ENCODE measurements around the gene RALGAPB.

RALGAPB gene

DNA sequence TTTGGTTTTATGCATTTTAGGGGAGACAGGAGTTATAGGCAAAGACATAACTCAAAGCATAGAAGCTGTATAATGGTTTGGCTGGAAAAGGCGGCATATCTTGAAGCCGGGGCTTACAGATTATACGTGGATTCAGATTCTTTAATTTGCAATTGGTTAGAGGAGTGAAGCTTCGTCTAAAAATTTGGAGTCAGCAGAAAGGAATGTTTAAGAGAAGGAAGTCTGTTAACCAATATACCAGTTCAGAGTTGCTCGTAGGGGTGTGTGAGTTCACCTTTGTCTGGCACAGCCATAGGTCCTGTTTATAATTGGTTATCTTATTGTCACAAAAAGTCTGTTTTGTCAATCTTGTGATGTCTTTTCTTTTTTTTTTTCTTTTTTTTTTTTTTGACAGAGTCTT lies 137.9 kb downstream of the RALGAPB start:
- no peak overlapping the region for H3K27ac ChIP-seq

GRCh38 chr20:38612751-38613515 lies 140.3 kb downstream of the RALGAPB start:
- H3K27ac ChIP-seq, result no peak overlapping the region
- TF ChIP-seq, protein P1, sequence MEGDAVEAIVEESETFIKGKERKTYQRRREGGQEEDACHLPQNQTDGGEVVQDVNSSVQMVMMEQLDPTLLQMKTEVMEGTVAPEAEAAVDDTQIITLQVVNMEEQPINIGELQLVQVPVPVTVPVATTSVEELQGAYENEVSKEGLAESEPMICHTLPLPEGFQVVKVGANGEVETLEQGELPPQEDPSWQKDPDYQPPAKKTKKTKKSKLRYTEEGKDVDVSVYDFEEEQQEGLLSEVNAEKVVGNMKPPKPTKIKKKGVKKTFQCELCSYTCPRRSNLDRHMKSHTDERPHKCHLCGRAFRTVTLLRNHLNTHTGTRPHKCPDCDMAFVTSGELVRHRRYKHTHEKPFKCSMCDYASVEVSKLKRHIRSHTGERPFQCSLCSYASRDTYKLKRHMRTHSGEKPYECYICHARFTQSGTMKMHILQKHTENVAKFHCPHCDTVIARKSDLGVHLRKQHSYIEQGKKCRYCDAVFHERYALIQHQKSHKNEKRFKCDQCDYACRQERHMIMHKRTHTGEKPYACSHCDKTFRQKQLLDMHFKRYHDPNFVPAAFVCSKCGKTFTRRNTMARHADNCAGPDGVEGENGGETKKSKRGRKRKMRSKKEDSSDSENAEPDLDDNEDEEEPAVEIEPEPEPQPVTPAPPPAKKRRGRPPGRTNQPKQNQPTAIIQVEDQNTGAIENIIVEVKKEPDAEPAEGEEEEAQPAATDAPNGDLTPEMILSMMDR (conservative IDR thresholded peaks at IDR 0.05), result no peak

More for the DNA sequence above, 137.9 kb downstream of the RALGAPB start:
- TF ChIP-seq, protein P1 (conservative IDR thresholded peaks at IDR 0.05), result no peak

DNA sequence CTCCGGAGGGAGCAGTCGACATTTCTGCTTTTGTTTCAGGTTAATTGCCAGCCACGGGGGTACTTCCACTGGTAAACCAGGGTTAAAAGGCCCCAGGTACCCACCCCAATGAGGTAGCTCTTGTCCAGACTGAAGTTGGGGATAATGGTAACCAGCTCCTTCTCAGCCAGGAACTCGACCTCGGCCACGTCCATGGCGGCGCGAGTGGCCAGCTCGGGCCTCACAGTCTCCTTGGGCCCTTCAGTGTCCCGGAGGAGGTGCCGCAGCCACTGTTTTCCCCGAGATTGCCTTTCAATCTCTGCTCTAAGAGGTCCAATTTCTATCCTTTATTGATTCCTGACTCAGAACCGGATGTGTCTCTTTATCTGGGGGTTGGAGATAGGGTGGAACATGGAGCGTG lies 142.6 kb downstream of the RALGAPB start:
- no peak overlapping the region for H3K27ac ChIP-seq
- TF ChIP-seq, protein P1 (conservative IDR thresholded peaks at IDR 0.05), result no peak

DNA sequence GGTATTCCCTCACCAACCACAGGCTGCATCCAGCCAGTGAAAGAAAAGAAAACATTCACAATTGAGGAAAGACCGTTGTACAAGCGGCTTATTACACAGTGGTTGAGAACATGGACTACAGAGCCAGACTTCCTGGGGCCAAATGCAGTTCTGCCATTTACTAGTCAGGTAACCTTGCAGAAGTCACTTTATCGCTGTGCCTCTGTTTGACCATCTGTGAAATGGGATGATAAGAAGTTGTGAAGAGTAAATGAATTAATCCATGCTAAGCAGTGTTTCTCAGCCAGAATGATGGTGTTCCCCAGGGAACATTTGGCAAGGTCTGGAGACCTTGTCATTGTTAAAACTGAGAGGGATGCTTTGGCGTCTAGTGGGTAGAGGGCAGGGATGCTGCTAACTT lies 143.8 kb downstream of the RALGAPB start:
- H3K27ac ChIP-seq, result no peak overlapping the region
- TF ChIP-seq, protein P1 (conservative IDR thresholded peaks at IDR 0.05), result no peak

- TF ChIP-seq, protein P1 (conservative IDR thresholded peaks at IDR 0.05), result no peak
- no peak overlapping the region for H3K27ac ChIP-seq
Observed at GRCh38 chr20:38617011-38617829, 144.6 kb downstream of the RALGAPB start.

- no peak overlapping the region for H3K27ac ChIP-seq
- TF ChIP-seq, protein P1 (conservative IDR thresholded peaks at IDR 0.05), result no peak
Observed at GRCh38 chr20:38617830-38618196, 145.2 kb downstream of the RALGAPB start.

GRCh38 chr20:38620441-38620840 lies 147.8 kb downstream of the RALGAPB start:
- TF ChIP-seq, protein P1 (conservative IDR thresholded peaks at IDR 0.05), result no peak
- H3K27ac ChIP-seq, result no peak overlapping the region

Data from VCaP (cell line).